NCI-H226 (cell line): ENCODE measurements around the gene NTM.

Experiments used
- DNase-seq: peaks from one replicate; pipeline ENCODE4 v3.0.0-alpha.2; 2015

Gene NTM

GRCh38 chr11:131756479-131757110 is 386.2 kb downstream of the NTM start:
- no peak for DNase-seq

DNA sequence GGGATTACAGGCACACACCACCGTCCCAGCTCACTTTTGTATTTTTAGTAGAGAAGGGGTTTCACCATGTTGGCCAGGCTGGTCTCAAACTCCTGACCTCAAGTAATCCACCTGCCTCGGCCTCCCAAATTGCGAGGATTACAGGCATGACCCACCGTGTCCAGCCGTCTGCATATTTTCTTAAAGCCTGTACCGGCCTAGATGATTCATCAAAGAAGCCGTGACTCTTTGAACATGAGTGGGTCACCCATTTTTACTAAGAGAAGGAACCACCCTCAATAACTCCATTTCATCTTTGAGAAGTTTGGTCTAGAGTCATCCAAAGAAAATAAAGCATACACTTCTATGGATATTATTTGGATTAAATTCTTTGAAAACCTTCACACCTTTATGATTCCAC is 388.3 kb downstream of the NTM start:
- no peak for DNase-seq

DNA sequence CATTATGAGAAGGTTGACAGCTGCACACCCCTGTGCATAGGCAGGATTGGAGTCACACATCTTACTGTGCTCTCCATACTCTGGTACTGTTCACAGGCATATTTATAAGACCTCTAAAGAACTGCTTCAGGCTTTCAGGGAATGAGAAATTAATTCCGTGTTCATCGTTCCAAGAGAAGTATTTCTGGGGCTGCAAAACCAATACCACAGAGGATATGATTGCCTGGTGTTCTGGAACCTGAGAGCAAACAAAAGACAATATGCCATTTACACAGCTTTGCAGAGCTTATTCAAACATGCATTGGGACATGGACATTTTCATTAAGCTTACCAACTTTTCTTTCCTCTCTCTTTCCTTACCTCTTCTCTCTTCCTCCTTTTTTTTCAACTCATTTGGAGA is 388.7 kb downstream of the NTM start:
- DNase-seq, result no peak

- DNase-seq, result no peak
Measured at GRCh38 chr11:131760091-131761061, 390.0 kb downstream of the NTM start.

DNA sequence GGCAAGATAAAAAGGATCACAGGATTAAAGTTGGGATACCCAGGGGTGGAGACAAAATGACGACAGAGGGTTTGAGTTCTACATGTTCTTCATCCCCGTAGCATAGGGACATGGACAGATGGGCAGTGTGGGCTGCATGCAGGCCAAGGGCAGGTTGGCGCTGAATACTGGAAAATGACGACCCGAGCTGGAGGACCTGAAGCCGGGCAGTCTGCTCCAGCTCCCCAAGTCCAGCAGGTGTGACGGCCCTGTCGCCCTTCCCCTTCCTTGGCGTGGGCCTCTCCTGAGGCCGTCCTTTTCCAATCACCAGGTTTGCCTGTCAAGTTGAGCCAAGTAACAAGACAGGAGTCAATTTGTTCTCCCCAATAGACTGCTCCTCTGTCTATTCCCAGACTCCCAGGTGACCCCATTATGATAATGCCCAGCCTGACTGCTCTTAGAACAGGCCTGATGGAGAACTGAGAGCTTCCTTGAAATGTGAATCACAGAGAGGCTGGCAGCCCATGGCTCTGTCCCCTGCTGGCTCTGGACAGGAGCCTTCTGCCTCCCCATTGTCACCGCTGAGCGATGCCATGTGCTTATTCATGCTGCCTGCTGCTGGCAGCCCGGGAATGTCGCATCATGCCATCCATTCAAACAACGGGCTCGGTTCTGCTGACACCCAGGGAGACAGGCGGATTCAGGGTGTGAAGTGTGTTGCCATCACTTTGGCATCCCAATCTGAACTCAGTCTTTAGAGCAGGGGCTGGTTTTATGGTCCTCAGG is 392.1 kb downstream of the NTM start:
- no peak for DNase-seq

DNA sequence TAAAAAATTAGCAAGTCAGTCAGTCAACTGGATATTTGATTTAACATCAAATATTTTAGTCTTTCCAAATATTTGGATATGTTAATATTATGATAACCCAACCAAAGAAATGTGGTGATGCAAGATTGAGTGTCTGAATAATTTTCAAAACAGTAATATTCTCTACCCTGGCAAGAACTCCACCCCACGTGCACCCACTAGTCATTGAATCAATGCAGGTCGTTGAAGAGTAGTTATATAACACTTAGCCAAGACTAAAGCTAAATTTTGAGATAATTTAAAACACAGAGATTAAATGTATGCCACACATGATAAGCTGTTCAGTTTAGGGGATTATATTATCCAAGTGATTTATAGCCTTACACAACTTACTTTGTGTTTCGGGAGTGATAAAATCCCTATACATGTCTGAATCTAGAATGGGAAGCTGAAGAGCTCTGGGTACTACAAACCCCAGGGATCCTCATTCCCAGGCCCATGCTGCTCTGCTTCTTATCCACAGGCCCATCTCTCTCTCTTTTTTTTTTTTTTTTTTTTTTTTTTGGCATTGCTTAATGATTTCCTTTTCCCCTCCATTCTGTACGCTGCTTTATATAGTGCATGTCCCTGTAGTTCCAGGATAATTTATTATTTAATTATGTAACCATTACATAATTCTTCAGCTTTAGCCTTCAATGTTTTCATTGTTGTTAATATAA is 392.9 kb downstream of the NTM start:
- DNase-seq, result no peak

DNA sequence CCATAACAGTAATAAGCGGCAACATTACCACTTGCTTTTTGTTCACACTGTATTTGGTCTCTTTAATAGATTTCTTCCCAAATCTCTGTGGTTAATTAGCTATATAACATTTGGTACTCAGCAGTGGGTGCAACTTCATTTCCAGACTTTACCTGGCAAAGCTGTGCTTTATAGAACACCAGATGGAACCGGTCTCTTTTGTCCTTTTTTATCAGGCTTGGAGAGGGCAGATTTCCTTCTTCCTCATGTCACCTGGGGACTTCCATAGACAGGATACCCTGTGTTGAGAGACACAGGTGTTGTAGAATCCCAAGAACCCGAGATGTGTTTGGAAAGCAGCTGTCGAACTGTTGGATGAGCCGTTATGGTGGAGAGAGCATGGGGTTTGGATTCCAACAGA is 393.7 kb downstream of the NTM start:
- DNase-seq, result no peak

GRCh38 chr11:131764649-131765048 is 394.2 kb downstream of the NTM start:
- DNase-seq, result no peak

DNA sequence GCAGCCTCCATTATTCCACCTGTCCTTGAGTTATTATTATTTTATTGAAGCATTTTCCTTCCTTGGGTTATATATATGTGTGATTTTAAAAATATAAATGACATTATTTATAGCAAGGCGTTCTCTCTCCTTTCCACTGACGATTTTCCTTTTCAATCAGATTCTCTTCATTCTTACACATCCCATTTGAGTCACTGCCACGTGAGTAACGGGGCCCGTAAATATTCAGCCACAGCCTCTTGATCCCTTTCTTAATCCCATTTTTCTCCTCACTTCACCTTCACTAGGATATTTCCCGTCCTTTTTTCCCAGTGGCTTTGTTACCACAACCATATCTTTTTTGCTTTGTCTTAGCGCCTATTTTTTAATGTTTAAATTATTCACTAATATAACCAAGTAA is 396.2 kb downstream of the NTM start:
- DNase-seq, result no peak

DNA sequence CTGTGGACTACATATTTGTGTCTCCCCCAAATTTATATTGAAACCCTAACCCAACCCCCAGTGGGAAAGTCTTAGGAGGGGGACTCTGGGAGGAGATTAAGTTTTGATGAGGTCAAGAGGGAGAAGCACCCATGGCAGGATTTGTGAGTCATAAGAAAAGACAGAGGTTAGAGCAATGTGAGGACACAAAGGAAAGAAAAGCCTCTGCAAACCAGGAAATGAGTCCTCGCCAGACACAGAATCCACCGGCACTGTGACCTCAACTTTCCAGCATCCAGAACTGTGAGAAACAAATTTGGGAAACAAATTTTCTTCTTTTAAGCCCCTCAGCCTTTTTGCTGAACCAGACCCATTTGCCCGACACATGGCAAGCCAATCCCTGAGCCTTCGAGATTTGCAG is 397.0 kb downstream of the NTM start:
- DNase-seq, result no peak

DNA sequence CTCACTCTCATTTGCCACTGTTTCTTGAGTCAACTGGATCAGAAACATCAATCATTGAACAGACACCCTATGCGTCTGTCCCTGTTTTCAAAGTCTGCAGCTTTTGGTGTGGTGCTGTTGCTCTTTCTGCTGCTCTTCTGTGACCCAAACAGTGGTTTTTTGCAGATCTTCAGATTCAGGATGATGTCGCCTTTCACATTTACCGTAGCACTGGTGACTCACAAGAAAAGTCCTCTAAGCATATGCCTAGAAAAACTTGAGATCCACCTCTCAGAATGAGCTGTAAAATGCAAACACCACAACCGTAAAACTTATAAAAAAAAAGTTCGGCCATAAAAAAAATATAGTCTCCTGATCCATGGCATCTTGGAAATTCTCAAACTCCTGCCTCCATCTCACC is 400.4 kb downstream of the NTM start:
- no peak for DNase-seq

GRCh38 chr11:131771471-131771870 is 401.1 kb downstream of the NTM start:
- DNase-seq, result no peak

- DNase-seq, result no peak
Measured at GRCh38 chr11:131773626-131774025, 403.2 kb downstream of the NTM start.

DNA sequence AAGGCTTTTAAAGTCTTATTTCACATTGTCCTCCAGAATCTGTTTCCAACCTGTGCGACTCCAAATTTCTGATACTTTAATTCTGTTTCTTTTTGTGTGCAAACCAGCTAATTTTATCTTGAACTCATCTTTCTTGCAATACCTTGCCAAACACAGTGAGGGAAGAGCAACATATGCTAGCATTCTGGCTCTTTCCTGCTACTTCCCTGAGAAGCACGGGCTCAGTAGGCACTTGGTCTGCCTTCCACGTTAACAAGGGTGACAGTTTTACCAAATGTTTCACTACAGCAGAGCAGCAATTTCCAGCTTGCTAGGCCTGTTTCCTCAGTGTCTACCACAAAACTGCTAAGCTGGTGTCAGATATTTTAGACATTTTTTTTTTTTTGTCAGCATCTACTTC is 405.8 kb downstream of the NTM start:
- no peak for DNase-seq

DNA sequence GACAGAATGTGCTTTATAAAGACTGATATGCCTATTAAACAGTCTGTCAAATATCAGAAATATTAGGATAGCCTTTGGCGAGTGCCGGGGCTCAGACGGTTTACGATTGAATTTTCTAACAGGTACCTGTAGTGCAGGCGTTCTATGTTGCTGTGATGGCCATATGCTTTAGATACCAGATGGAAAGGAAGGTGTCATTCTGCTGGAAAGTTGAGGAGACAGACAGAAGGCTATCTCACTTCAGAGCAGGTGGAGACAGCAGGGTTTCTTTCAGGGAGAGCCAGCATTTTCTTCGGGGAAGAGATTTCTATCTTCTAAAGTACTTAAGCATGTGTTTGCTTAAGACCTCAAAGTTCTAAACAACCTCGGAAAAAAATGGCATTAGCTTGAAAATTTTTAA is 415.4 kb downstream of the NTM start:
- DNase-seq, result no peak

DNA sequence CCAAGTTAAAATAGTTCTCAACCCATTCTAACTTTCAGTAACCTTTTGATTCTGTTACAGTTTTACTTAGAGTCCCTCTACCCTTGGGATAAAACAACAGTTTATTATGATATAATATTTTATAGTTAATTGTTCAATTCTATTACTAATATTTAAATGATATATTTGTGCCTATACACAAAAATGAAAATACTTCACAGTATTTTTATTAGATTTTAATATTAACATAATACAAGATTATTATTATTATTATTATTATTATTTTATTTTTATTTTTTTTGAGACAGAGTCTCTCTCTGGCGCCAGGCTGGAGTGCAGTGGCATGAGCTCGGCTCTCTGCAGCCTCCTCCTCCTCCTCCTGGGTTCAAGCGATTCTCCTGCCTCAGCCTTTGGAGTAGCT is 416.7 kb downstream of the NTM start:
- no peak for DNase-seq

- no peak for DNase-seq
Measured at GRCh38 chr11:131790586-131790985, 420.2 kb downstream of the NTM start.

GRCh38 chr11:131792243-131792642 is 421.8 kb downstream of the NTM start:
- no peak for DNase-seq

DNA sequence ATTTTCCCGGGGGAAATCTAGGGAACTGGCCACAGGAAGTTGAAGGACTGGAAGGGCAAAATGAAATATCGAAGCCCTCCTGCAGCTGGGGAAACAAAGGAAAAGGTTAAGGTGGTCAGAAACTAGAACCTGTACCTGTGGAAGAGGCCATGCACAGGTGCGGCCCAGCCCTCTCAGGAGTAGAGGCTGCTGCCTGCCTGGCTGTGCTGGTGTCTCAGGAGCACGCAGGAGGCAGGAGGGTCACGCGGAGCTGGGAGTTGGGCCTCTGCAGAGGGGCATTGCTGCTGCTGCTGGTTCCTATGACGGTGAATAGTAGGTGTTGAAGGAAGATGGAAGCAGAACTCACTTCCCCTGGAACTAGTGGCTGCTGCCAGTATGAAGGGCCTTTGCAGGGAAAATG is 425.7 kb downstream of the NTM start:
- DNase-seq, result no peak

DNA sequence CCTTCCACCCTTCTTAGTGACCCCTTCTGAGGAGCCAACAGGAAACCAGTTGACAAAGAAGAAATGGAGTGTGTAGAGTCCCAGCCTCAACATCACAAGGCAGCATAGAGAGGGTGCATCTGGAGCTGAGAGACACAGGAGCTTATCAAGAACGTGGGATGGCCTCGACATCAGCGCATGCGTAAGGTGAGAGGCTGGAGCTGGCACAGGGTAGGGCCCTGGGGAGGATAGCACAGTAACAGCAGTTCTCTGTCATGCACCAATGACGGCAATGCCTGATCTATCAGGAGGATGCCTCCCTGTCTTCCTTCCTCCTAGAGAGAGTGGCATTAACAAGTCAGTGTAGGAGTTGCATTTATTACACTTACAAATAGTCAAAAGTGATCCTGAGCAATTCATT is 426.1 kb downstream of the NTM start:
- no peak for DNase-seq

- DNase-seq, result no peak
Measured at GRCh38 chr11:131800452-131800851, 430.0 kb downstream of the NTM start.

GRCh38 chr11:131802440-131803115 is 432.2 kb downstream of the NTM start:
- no peak for DNase-seq
